ENCODE measurements around the gene NCS1.

DNA sequence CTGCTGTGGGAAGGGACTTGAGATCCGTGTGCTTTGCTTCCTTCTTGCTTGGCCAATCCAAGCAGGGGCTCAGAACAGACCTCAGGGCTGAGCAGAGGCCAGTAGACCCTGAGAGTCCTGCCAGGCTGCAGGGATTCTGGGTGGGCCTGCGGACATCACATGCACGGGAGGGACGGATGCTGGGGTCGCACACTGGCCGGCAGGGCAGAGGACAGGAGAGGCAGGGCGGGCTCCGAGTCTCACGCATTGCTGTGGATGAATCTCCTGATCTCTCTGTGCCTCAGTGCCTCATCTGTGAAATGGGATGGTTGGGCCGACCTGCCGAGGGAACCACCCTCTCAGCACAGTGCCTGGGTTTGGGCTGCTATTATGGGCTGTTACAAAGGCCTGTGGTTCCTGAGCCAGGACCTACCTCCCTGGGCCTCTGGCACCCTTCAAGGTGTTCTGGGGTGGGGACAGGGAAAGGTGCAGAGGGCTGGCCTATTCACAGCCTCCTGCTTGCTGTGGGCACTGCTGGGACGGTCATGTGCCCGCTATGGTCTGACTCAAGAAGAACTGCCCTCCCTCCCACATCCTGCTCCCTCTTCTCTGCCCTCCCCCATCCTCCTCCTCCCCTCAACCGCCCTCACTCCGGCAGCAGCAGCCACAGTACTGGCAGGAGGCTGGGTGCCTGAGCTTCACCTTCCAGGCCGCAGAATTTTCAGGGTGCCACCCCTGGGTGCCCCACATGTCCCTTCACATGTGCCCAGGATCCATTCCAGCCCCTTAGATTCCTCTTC lies 43.3 kb downstream of the NCS1 start:
- TF ChIP-seq, protein P1, sequence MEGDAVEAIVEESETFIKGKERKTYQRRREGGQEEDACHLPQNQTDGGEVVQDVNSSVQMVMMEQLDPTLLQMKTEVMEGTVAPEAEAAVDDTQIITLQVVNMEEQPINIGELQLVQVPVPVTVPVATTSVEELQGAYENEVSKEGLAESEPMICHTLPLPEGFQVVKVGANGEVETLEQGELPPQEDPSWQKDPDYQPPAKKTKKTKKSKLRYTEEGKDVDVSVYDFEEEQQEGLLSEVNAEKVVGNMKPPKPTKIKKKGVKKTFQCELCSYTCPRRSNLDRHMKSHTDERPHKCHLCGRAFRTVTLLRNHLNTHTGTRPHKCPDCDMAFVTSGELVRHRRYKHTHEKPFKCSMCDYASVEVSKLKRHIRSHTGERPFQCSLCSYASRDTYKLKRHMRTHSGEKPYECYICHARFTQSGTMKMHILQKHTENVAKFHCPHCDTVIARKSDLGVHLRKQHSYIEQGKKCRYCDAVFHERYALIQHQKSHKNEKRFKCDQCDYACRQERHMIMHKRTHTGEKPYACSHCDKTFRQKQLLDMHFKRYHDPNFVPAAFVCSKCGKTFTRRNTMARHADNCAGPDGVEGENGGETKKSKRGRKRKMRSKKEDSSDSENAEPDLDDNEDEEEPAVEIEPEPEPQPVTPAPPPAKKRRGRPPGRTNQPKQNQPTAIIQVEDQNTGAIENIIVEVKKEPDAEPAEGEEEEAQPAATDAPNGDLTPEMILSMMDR (conservative IDR thresholded peaks at IDR 0.05; ENCODE audit: low read depth, low read length) = no peak
- no peak for TF ChIP-seq EZH2 (IDR thresholded peaks at IDR 0.05; ENCODE audit: borderline replicate concordance, low read depth, low read length, poor library complexity, severe bottlenecking)
